Measurements from ENCODE around the gene PLXNA4. TPM values are rescaled to one million over a fixed set of nuclear protein-coding genes. Genes with fewer than 3 reads are reported as not detected.

The PLXNA4 gene
- total RNA-seq, 1 experiment from 2014 or later: 1.0 TPM

DNA sequence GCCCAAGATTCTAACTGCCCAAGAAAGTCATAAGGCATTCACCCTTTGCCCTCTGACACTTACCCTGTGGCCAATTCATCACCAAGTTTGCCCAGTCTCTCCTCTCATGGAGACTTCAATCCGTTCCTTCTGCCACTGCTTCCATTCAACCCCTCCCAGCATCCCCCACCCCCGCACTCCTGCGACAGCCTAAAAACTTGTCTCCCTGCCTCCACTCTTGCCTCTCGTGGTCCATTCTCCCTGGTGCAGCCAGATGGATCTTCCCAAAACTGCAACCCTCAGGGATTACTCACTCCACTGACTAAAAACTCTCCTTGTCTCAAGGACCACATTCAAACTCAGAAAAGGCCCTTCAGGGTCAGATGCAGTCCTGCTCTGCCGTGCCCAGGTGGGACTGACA is 32.3 kb upstream of the PLXNA4 start:
- Histone ChIP-seq H2AFZ (no peak overlapping the region), H3K9me3 (ENCODE audit: insufficient read depth, low read depth) (no peaks in the 10 kb centered on the region), H3K4me3 (no peak overlapping the region), H4K20me1 (ENCODE audit: insufficient read depth) (no peaks in the 10 kb centered on the region), H3K79me2 (ENCODE audit: low read depth) (no peaks in the 10 kb centered on the region), H3K27me3 (ENCODE audit: insufficient read depth, low read depth) (peaks cover 59% of the 10 kb centered on the region), H3K4me2 (no peak overlapping the region), H3F3A (ENCODE audit: insufficient read depth, low read depth) (no peaks in the 10 kb centered on the region), H3K9me2 (ENCODE audit: insufficient read depth) (no peaks in the 10 kb centered on the region), H3K27ac (no peak overlapping the region), H3K36me3 (ENCODE audit: low read depth) (no peaks in the 10 kb centered on the region), H3K4me1 (replicated peaks; ENCODE audit: insufficient read depth) (no peaks in the 10 kb centered on the region)
- intact Hi-C loops (cut with micrococcal nuclease; ENCODE audit: unreplicated experiment): no loop called here
- BruUV-seq (replicated peaks): no TSS peak
- TF ChIP-seq, protein P1, sequence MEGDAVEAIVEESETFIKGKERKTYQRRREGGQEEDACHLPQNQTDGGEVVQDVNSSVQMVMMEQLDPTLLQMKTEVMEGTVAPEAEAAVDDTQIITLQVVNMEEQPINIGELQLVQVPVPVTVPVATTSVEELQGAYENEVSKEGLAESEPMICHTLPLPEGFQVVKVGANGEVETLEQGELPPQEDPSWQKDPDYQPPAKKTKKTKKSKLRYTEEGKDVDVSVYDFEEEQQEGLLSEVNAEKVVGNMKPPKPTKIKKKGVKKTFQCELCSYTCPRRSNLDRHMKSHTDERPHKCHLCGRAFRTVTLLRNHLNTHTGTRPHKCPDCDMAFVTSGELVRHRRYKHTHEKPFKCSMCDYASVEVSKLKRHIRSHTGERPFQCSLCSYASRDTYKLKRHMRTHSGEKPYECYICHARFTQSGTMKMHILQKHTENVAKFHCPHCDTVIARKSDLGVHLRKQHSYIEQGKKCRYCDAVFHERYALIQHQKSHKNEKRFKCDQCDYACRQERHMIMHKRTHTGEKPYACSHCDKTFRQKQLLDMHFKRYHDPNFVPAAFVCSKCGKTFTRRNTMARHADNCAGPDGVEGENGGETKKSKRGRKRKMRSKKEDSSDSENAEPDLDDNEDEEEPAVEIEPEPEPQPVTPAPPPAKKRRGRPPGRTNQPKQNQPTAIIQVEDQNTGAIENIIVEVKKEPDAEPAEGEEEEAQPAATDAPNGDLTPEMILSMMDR (conservative IDR thresholded peaks at IDR 0.05): no peak
- TF ChIP-seq EZH2 (IDR thresholded peaks at IDR 0.05; ENCODE audit: low read depth): no peak
- no peak for DNase-seq
- ChIA-PET POLR2A (ENCODE audit: unreplicated experiment) (no interaction called here), CTCF (no interaction called here)

DNA sequence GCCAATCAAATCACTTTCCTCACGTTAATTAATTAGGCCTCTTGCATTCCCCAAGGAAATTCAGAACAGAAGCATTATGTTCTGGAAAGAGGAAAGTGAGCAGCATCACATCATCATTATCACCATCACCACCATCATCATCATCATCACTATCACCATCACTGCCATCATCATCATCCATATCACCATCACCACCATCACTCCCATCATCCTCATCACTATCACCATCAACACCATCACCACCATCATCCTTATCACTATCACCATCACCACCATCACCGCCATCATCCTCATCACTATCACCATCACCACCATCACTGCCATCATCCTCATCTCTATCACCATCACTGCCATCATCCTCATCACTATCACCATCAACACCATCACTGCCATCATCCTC is 31.4 kb upstream of the PLXNA4 start:
- Histone ChIP-seq H3K27me3 (ENCODE audit: insufficient read depth, low read depth) (peaks cover 58% of the 10 kb centered on the region), H3F3A (ENCODE audit: insufficient read depth, low read depth) (no peaks in the 10 kb centered on the region), H3K4me3 (no peak overlapping the region), H3K79me2 (ENCODE audit: low read depth) (no peaks in the 10 kb centered on the region), H3K4me2 (no peak overlapping the region), H2AFZ (no peak overlapping the region), H3K4me1 (replicated peaks; ENCODE audit: insufficient read depth) (no peaks in the 10 kb centered on the region), H4K20me1 (ENCODE audit: insufficient read depth) (no peaks in the 10 kb centered on the region), H3K27ac (no peak overlapping the region), H3K36me3 (ENCODE audit: low read depth) (no peaks in the 10 kb centered on the region), H3K9me2 (ENCODE audit: insufficient read depth) (no peaks in the 10 kb centered on the region), H3K9me3 (ENCODE audit: insufficient read depth, low read depth) (no peaks in the 10 kb centered on the region)
- BruUV-seq (replicated peaks): no TSS peak
- ChIA-PET POLR2A (ENCODE audit: unreplicated experiment) (no interaction called here), CTCF (no interaction called here)
- DNase-seq: no peak
- intact Hi-C loops (cut with micrococcal nuclease; ENCODE audit: unreplicated experiment): no loop called here
- TF ChIP-seq, protein P1 (conservative IDR thresholded peaks at IDR 0.05): no peak
- no peak for TF ChIP-seq EZH2 (IDR thresholded peaks at IDR 0.05; ENCODE audit: low read depth)

DNA sequence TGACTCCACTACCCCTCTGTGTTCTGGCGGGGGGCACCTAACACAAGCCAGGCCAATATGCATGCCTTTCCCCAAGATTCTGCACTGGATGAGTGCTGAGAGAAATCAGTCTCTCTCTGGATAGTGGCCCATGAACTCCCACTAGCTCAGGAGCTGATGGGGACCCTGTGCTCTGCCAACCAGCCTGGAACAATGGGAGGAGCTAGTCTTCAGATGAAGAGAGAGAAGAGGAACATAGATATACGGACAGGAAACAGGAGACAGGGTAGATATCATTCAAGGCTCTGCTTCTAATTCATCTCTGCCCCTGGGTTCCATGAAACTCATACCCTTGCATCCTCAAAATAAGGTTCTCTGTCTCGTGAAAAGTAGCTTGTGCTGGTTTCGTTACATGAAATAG is 27.9 kb upstream of the PLXNA4 start:
- H3K27ac ChIP-seq: no peak overlapping the region
- no peaks in the 10 kb centered on the region for H3K36me3 ChIP-seq (ENCODE audit: low read depth)
- peaks cover 47% of the 10 kb centered on the region; the same call in 1 of the 2 replicates for H3K27me3 ChIP-seq (ENCODE audit: insufficient read depth, low read depth)
- no peak overlapping the region for H2AFZ ChIP-seq
- no peak overlapping the region for H3K4me2 ChIP-seq
- H4K20me1 ChIP-seq (ENCODE audit: insufficient read depth): no peaks in the 10 kb centered on the region
- intact Hi-C loops (cut with micrococcal nuclease; ENCODE audit: unreplicated experiment): no loop called here
- no peaks in the 10 kb centered on the region for H3K9me3 ChIP-seq (ENCODE audit: insufficient read depth, low read depth)
- no peaks in the 10 kb centered on the region for H3K9me2 ChIP-seq (ENCODE audit: insufficient read depth)
- H3K4me3 ChIP-seq: no peak overlapping the region
- H3K79me2 ChIP-seq (ENCODE audit: low read depth): no peaks in the 10 kb centered on the region
- no peak for DNase-seq
- TF ChIP-seq EZH2 (IDR thresholded peaks at IDR 0.05; ENCODE audit: low read depth): no peak
- TF ChIP-seq, protein P1 (conservative IDR thresholded peaks at IDR 0.05): no peak
- H3K4me1 ChIP-seq (replicated peaks; ENCODE audit: insufficient read depth): no peaks in the 10 kb centered on the region
- no peaks in the 10 kb centered on the region for H3F3A ChIP-seq (ENCODE audit: insufficient read depth, low read depth)
- POLR2A ChIA-PET (ENCODE audit: unreplicated experiment): interaction anchor here (0.6 kb wide), 1 partner anchor 1364 kb away, joined by 7 read pairs; no protein-coding TSS in a partner anchor
- BruUV-seq (replicated peaks): no TSS peak
- CTCF ChIA-PET: no interaction called here

Measured in PC-9 (cell line).